HG03558 (cell line): ENCODE measurements around the gene CNTN6.

ENCODE experiments used
- ATAC-seq: cut with Tn5 transposase; IDR thresholded peaks from one replicate; pipeline ENCODE4 v1.9.1; 2021; ENCODE audit warnings: moderate number of reproducible peaks; ENCODE audit not compliant: unreplicated experiment; ENCODE audit errors: extremely low read depth

Gene CNTN6

GRCh38 chr3:1092771-1093170 lies at the start of gene CNTN6:
CNTN6 (plus strand) TSS chr3:1093024; CDS start chr3:1148009, 54,985 bp downstream.
- no peak for ATAC-seq

DNA sequence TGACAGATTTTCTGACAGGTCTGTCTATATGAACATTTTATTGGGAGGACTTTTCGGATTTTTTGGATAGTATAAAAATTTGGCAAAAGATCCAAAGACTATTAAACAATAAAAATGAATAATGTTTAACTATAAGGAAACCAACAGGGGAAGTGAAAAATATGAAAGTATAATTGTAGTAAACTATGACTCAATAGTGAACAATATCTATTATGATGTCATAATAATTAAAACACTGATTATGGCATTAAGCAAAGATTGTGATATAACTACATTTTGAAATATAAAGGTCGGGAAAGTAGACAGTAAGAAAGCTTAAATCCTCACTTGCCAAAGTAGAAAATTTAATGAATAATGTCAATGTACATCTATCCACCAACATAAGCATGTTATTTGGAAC lies 44.3 kb upstream of the CNTN6 start:
- ATAC-seq, result no peak

GRCh38 chr3:1055870-1056269 lies 37.0 kb upstream of the CNTN6 start:
- no peak for ATAC-seq

- no peak for ATAC-seq
Measured at GRCh38 chr3:1056744-1057143, 36.1 kb upstream of the CNTN6 start.

- no peak for ATAC-seq
Measured at GRCh38 chr3:1057436-1057835, 35.4 kb upstream of the CNTN6 start.

- ATAC-seq, result no peak
Measured at GRCh38 chr3:1068985-1069384, 23.8 kb upstream of the CNTN6 start.

DNA sequence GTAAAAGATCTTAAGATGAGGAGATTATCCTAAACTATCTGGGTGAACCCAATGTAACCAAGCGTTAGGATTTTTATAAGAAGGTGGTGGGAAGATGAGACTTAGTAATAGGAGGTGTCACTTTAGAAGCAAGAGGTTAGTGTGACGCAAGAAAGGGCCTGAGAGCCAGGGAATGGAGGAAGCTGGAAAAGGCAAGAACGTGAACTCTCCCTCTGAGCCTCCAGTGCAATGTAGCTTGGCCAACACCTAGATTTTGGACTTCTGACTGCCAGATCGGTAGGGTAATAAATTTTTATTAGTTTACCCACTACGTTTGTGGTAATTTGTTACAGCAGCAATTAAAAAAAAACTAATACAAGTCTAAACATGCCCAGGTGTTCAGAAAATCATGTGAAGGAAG lies 20.8 kb upstream of the CNTN6 start:
- no peak for ATAC-seq

DNA sequence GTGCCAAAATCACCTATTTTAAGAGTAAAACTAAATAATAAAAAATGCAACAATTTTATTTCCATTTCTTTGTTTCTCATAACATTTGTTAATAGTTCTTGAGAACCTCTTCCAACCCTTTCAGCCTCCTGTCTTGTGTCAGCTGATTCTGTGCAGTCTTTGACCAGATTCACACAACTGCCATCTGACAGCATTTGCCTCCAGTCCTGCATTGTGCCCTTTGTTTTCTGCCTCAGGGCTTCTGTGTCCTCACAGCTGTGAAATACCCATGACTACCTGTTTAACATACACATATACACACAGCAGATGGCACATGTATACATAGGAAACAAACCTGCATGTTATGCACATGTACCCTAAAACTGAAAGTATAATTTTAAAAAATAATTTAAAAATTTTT lies 13.2 kb upstream of the CNTN6 start:
- ATAC-seq, result no peak

DNA sequence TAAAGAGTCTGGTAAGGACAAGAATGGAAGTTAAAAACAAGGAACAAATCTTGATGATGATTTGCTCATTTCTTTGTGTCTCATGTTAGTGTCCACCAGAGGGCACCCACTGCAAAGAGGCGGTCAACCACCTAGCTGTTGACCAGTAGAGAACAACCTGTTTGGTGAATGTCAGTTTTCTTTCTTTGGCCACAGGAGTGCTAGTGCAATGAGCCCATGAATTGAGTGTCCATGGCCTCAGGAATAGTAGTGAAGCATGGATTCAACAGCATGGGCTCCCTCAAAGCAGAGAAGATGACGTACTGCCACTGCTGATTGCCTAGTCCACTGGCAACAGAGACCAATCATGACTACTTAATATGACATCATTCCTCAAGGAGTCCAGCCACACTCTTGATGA lies 10.7 kb upstream of the CNTN6 start:
- ATAC-seq, result no peak

DNA sequence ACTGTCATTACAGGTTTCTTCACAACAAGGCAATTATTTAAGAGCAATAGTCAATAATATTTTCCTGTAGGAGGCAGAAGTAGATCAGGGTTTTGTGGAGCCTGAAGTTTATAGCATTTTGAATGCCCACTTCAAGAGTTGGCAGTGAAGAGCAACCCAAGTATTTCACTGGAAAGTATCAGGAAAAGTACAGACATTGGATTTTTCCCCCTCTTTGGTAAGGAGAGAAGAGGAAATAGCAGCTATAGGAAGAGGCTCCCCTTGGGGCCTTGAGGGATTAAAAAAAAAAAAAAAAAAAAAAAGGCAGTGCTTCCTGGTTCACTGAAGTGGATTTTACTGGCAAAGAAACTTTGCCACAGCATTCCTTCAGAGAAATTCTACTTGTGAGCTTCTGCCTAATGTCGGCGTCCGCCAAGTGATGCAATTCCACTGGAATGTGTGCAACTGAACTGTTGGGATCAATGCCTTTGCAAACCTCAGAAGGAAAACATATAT lies 5.7 kb upstream of the CNTN6 start:
- no peak for ATAC-seq

- ATAC-seq, result no peak
Measured at GRCh38 chr3:1088503-1088902, 4.3 kb upstream of the CNTN6 start.

GRCh38 chr3:1091286-1091685 lies 1.5 kb upstream of the CNTN6 start:
- ATAC-seq, result no peak

DNA sequence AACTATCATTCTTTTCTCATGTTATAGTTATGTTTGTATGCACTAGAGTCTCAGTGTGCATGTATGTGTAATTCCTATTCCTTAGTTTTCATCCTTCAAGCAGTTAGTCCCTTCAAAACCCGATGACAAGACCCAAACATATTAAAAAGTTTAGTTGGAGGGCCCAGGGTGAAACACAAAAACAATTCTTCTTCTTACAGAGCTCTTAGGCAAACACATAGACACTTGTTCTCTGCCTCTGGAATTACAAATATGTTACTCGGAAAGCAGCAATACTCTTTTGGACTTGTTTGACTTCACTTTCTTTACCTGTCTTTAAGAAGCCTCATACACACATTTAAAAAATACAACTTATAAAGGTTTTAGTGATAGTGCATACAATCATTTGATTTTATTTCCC lies 763 bp upstream of the CNTN6 start:
- ATAC-seq, result no peak

GRCh38 chr3:1093217-1093616 lies 393 bp downstream of the CNTN6 start:
- ATAC-seq, result no peak

DNA sequence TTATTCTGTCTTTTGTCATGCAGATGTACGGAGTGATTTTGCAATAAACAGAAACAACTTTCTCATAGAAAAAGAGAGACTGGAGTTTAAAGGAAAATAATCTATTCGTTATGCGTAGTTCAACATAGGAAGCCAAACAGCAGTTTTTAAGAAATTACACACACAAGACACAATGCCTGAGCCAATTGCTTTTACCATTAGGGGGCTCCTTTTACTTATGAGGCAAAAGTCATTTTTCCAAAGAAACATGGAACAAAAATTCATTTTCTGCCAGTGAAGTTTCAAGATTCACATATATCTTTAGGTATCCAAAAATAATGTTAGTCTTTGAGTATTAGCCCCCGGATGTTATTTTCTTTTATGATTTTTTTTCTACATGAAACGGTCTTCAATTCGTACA lies 10.7 kb downstream of the CNTN6 start:
- ATAC-seq, result no peak

- no peak for ATAC-seq
Measured at GRCh38 chr3:1117843-1118473, 25.1 kb downstream of the CNTN6 start.

GRCh38 chr3:1131166-1131565 lies 38.3 kb downstream of the CNTN6 start:
- ATAC-seq, result no peak

GRCh38 chr3:1135194-1135593 lies 42.4 kb downstream of the CNTN6 start:
- ATAC-seq, result no peak

DNA sequence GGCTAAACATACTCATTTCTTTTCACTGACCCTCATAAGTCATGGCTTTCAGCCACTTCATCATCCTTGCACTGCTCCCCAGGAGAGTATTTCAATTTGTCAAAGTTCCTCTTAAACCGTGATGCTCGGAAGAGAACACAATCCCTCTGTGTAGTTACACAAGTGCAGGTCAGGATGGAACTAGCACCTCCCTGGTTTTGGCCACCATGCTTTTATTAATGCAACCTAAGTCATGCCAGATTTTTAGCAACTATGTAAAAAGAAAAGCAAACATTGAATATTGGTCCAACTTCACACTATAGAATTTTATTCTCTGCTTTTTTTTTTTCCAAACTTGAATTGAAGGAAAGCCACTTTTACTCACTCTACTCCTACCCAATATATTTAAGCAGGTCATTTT lies 45.2 kb downstream of the CNTN6 start:
- no peak for ATAC-seq

DNA sequence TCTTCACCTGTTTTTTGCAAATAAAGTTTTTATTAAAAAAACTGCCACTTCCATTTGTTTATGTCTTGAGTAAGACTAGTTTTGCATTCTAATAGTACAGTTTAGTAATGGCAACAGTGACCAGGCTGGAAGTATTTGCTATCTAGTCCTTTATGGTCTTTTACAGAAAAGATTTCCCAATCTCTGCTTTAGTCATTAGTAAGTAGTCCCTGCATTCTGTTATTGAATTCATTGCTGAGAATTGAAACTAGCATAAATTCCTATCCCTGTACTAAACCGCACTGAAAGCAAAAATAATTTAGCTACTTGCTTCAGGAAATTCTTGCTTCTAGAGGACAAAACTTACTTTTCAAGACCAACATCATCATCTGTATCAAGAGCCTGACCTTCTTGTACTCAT lies 46.2 kb downstream of the CNTN6 start:
- ATAC-seq, result no peak

DNA sequence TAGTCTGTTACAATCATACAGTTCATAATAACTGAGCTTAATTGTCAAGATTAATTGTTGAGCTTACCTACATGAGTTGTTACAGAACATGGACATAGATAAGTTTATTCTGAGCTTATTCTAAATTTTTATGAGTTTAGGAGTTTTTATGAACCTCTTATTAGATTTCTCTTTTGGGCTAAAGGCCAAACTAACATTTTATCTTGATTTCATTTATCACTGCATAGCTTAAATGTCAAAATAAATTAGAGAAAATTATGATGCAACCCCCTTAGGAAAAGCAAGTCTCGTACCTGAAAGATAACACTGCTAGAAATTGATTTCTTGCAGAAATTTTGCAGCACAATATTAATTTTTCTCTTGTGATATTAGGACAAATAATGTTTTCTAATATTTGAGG lies 54.5 kb downstream of the CNTN6 start:
- no peak for ATAC-seq

DNA sequence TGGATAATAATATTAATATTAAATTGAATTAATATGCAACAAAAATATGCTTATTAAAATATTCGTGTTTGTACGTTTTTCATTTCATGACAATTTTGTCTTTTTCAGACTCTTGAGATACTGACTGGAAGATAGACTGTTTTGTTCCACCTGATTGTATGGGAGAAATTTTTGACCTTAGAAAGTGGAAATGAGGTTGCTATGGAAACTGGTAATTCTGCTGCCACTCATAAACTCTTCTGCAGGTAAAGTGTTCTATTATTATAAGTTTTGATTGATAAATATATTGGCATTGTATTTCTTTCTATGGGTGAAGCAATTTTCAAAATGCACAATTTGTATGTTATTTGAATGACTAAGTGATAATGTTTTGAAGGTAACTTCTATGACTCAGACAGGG lies 55.0 kb downstream of the CNTN6 start:
- ATAC-seq, result no peak

DNA sequence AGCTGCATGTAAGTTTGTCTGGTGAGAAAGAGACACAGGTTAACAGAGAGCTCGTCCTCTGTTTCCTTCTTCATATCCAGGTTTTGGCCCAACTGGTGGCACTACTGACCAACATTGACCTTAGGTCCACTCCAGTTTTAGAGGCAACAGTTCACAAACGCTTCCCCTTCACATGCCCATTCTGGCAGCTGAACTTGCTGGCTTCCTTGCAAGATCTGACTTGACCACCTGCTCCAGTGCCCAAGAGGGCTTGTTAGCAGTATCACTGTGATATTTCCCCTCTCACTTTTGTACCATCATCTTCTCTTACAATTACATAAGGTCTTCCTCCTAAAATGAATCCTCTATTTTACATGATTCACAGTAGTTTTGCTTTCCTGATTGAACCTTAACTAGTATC lies 71.3 kb downstream of the CNTN6 start:
- ATAC-seq, result no peak
